Pancreas (tissue), 10 donors: ENCODE data around the gene ANAPC15. TPM values are rescaled to one million over a fixed set of nuclear protein-coding genes. Genes with fewer than 3 reads are reported as not detected.
"Not testable (repeated sequence)": the region's sequence is repeated elsewhere in the genome, so short reads cannot be mapped to it uniquely, and the experiment has no call there.

Experiments
- ATAC-seq, 4 donors: fragments of 200-7000 bp; cut with Tn5 transposase; one replicate each; pipeline versions ENCODE4 v1.8.0 to v1.9.1; 2020; ENCODE audit warnings: mild to moderate bottlenecking in 4 of 4, moderate library complexity in 4 of 4
- DNase-seq, 6 donors: peaks; one replicate each; pipeline ENCODE4 v3.0.0-alpha.2; 2020
- FAIRE-seq: peaks from 2 replicates; lab custom pipeline; 2012; peaks lifted over from hg19 to GRCh38; lab: Jason Lieb, UNC
- H3K27ac ChIP-seq, 4 donors: fragments of 200-600 bp; sonication (generic); 1 replicate in 3 of 4; 2 replicates in 1 of 4; pipeline versions ENCODE4 v1.5.0 to v1.8.0; 2020
- H3K27me3 ChIP-seq, 4 donors: fragments of 200-600 bp; one replicate each; pipeline ENCODE4 v1.8.0; 2021
- H3K36me3 ChIP-seq, 3 donors: fragments of 200-600 bp; sonication (generic) in 1 of 3; one replicate each; pipeline versions ENCODE4 v1.5.0 to v1.8.0; 2020 to 2021
- H3K4me1 ChIP-seq, 3 donors: fragments of 200-600 bp; one replicate each; pipeline ENCODE4 v1.8.0; 2021
- H3K4me3 ChIP-seq, 4 donors: fragments of 200-600 bp; sonication (generic) in 2 of 4; one replicate each; pipeline versions ENCODE4 v1.5.0 to v1.8.0; 2020 to 2021
- H3K9me3 ChIP-seq, 4 donors: fragments of 200-600 bp; one replicate each; pipeline ENCODE4 v1.8.0; 2021
- CTCF ChIP-seq, 4 donors: fragments of 200-600 bp; sonication (generic) in 3 of 4; IDR thresholded peaks; one replicate each; pipeline versions ENCODE4 v1.5.0 to v1.8.0; 2021; ENCODE audit warnings: antibody characterized with exemption in 4 of 4
- WGBS, 2 donors: extraction: QIAGEN DNeasy Blood & Tissue Kit; methylation state at CpG; one replicate each; pipeline ENCODE4 v1.1.7; 2013; 5-methylcytosine and 5-hydroxymethylcytosine counted together
- intact Hi-C, 3 donors: fragments of 100-400 bp; cut with DNase I; formaldehyde crosslinking; loops; one replicate each; pipeline versions ENCODE4 v1.11.1 to v1.14.2; 2022
- polyA plus RNA-seq, 2 donors: library from polyadenylated mRNA; stranded (reverse); fragments of 200-250 nt; gene quantifications; one replicate each; pipeline ENCODE4 v1.2.3, GENCODE V29; 2013
- total RNA-seq, 6 donors: library from RNA; stranded (reverse); fragmentation: NEBNext Ultra II Directional in 4 of 6; extraction: Animal tissue kit (Norgen Biotek cat#: 25700) in 4 of 6; gene quantifications; one replicate each; pipeline versions ENCODE4 v1.2.1 to v1.2.4, GENCODE V29; 2021 to 2023
- donor health status: healthy with polysubstance abuse.
- donor health status: DM: no; HTN: no; CAD: no; lungs with moderate emphysema.
- donor health status: DM: no; HTN: no; CAD: no.
- donor health status: control.
- donor health status: control.
- donor health status: Bipolar disorder and iron deficiency.
- donor health status: DM: yes; HTN: yes; CAD: no.
- donor health status: DM: no; HTN: no; CAD: no.
- donor health status: DM: no; HTN: no; CAD: no.
- donor health status: DM: yes; HTN: yes; CAD: no.

The ANAPC15 gene
- total RNA-seq (10 to 100 TPM in 5 of 6 donors, 1 to 10 TPM in 1; 6.7 to 19.8 (median 13.5) TPM), polyA plus RNA-seq (10 to 100 TPM; 32.7 to 35.0 TPM)

- DNase-seq (peak; percentile 87 to 99 (median 97)), ATAC-seq (peak; percentile 92 to 96 (median 93)), FAIRE-seq (peak; percentile 97)
- Histone ChIP-seq H3K4me3 (peak within 1 kb of the TSS; percentile 46 to 65 (median 54)), H3K27me3 (no peaks in the 10 kb centered on the region), H3K36me3 (no peaks in the 10 kb centered on the region), H3K9me3 (no peaks in the 10 kb centered on the region), H3K27ac (peak within 1 kb of the TSS; percentile 89 to 99 (median 98)), H3K4me1 (peaks cover 5% of the 10 kb centered on the region in 3 donors)
- TF ChIP-seq CTCF (IDR thresholded peaks at IDR 0.05), result no peak
- intact Hi-C loops, result no loop called here
- WGBS, 2 donors, result 0% methylated on average over 49 of the region's 49 CpGs
Observed at GRCh38 chr11:72112143-72112977, at the start of gene ANAPC15. Gene ANAPC15 (minus strand): TSS chr11:72112695. CDS start chr11:72111276, 1,419 bp downstream.

- H3K9me3 ChIP-seq, result no peaks in the 10 kb centered on the region
- no peak for ATAC-seq
- intact Hi-C loops, result no loop called here
- H3K27me3 ChIP-seq, result no peaks in the 10 kb centered on the region
- no peaks in the 10 kb centered on the region for H3K4me1 ChIP-seq
- 74 to 81% methylated on average over 2 of the region's 2 CpGs for whole genome bisulfite sequencing, 2 donors
- H3K36me3 ChIP-seq, result no peaks in the 10 kb centered on the region
- H3K27ac ChIP-seq, result no peak overlapping the region
- TF ChIP-seq CTCF (IDR thresholded peaks at IDR 0.05), result no peak
- no peak for DNase-seq
- no peak overlapping the region for H3K4me3 ChIP-seq
- FAIRE-seq, result no peak
Observed at GRCh38 chr11:72160319-72160718, 47.8 kb upstream of the ANAPC15 start.

GRCh38 chr11:72157131-72157530 lies 44.6 kb upstream of the ANAPC15 start:
- H3K27ac ChIP-seq, result no peak overlapping the region
- WGBS, 2 donors, result 61 to 71% methylated on average over 4 of the region's 4 CpGs
- no peaks in the 10 kb centered on the region for H3K4me1 ChIP-seq
- no peaks in the 10 kb centered on the region for H3K9me3 ChIP-seq
- H3K27me3 ChIP-seq, result no peaks in the 10 kb centered on the region
- DNase-seq, result no peak
- no peaks in the 10 kb centered on the region for H3K36me3 ChIP-seq
- intact Hi-C loops, result no loop called here
- no peak for TF ChIP-seq CTCF (IDR thresholded peaks at IDR 0.05)
- H3K4me3 ChIP-seq, result no peak overlapping the region
- no peak for FAIRE-seq
- ATAC-seq, result no peak

- Histone ChIP-seq H3K4me3 (no peak overlapping the region), H3K27me3 (no peaks in the 10 kb centered on the region), H3K4me1 (no peaks in the 10 kb centered on the region), H3K36me3 (no peaks in the 10 kb centered on the region), H3K27ac (no peak overlapping the region), H3K9me3 (no peaks in the 10 kb centered on the region)
- no peak for ATAC-seq
- FAIRE-seq, result no peak
- no peak for TF ChIP-seq CTCF (IDR thresholded peaks at IDR 0.05)
- WGBS, 2 donors, result 81 to 88% methylated on average over 4 of the region's 4 CpGs
- intact Hi-C loops, result no loop called here
- DNase-seq, result no peak
Observed at GRCh38 chr11:72155751-72156150, 43.3 kb upstream of the ANAPC15 start.

GRCh38 chr11:72154816-72155215 lies 42.3 kb upstream of the ANAPC15 start:
- FAIRE-seq (no peak), ATAC-seq (no peak), DNase-seq (no peak)
- H3K4me1 ChIP-seq, result no peaks in the 10 kb centered on the region
- H3K4me3 ChIP-seq, result no peak overlapping the region
- WGBS, 2 donors, result 73 to 81% methylated on average over 3 of the region's 3 CpGs
- no peaks in the 10 kb centered on the region for H3K9me3 ChIP-seq
- no peak for TF ChIP-seq CTCF (IDR thresholded peaks at IDR 0.05)
- no peaks in the 10 kb centered on the region for H3K36me3 ChIP-seq
- intact Hi-C loops, result no loop called here
- no peak overlapping the region for H3K27ac ChIP-seq
- H3K27me3 ChIP-seq, result no peaks in the 10 kb centered on the region

GRCh38 chr11:72153874-72154273 lies 41.4 kb upstream of the ANAPC15 start:
- H3K4me1 ChIP-seq, intact Hi-C loops, H3K36me3 ChIP-seq, H3K27ac ChIP-seq, H3K27me3 ChIP-seq, FAIRE-seq, ATAC-seq, DNase-seq, H3K9me3 ChIP-seq, H3K4me3 ChIP-seq: not testable (repeated sequence)
- WGBS, 2 donors, result 79 to 86% methylated on average over 6 of the region's 6 CpGs
